ENCODE measurements around the gene ZBTB7C.

The ZBTB7C gene

DNA sequence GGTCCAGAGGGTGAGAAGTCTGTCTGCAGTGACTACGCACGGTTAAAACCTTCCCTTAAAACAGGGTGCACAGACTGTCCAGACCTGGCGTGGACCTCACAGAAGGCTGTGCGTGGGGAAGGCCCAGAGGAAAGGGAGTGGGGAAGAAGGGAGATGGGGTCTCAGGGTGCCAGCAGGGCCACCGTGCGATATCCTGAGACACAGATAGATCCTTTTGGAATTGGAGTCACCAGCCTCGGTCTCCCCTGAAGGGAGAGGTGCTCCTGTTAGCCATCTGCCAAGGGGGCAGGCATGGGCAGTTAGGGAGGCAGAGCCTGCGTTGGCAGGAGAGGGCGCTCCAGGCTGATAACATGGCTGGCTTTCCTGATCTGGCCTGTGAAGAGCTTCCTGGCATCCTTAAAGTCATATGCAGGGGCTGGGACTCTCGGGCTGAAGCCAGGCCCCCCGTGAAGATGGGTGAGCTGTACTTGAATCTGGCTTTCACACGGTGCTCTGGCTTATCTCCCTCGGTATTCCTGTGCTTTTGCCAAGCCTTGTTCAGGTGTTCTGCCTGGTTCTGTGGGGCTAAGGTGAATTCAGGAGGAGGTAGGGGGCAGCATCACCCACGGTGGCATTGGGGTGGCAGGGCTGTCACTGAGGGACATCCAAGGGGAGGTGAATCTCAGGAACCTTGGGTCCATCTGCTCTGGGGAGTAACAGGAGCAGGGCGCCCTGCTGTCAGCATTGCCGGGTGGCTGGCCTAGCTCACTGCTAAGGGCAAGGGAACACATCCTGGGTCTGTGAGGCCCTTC, 371.5 kb downstream of the ZBTB7C start:
- no peak for DNase-seq (ENCODE audit: low read depth, low spot score)

DNA sequence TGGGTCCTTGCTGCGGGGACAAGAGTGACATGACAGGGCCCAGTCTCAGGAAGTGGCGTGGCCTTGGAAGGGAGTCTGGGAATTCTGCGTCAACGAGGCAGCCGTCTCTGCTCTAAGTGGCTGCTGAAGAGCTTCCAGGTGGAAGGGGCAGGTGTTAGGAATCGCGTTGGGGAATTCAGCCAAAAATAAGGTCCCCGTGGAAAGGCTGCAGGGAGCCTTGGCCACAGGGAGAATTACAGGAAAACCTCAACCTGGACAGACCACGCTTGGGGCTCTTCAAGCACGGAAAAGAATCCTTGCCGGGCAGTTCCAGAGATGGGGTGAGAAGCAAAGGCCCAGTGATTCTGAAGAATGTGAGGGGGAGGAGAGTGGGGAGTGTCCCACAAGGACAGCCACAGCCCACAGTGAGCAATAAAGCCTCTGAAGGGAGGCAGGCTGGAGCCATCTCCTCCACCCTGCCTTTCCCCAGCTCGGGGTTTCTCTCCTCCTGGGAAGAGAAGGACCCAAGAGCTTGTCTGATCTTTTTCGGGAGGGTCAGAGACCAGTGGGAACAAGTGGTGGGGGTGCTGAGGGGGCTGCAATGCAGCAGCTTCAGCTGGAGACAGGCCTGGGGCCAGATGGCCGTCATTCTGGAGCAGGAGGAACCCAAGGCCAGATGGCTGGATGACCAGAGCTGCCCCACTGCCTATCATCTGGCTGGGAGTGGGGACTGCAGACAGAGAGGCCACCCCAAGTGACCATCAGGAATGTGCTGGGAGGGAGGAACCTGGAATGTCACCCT, 372.4 kb downstream of the ZBTB7C start:
- no peak for DNase-seq (ENCODE audit: low read depth, low spot score)

DNA sequence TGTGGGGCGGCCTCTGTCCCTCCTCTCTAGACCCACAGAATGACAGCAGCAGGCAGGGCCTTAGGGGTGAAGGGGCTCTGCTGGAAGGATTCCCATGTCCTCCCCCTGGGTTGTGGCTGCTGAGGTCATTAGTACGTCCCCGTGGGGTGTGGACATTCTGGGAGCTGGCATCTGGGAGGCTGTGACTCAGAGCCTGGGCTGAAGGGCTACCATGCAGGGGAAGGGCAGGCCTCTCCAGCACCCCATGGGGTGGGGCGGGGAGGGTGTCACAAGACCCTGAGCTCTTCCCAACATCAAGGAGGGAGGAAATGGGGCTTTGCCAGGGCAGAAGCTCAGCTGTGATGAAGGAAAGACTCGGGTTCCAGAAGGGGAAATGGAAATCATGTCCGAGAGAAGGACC, 373.0 kb downstream of the ZBTB7C start:
- no peak for DNase-seq (ENCODE audit: low read depth, low spot score)

DNA sequence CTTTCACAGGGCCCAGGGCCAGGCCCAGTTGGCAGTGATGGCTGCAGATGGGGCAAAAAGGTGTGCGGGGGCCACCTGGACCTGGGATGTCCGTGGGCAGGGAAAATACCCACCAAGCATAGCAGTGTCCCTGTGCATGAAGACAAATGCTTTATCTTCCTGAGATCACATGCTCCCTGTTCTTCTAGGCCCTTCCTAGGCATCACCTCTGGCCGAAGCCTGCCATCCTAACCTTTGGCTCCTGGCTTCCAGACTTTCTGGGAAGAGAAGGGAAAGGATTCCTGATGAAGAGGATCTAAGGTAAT, 373.7 kb downstream of the ZBTB7C start:
- DNase-seq (ENCODE audit: low read depth, low spot score): no peak

DNA sequence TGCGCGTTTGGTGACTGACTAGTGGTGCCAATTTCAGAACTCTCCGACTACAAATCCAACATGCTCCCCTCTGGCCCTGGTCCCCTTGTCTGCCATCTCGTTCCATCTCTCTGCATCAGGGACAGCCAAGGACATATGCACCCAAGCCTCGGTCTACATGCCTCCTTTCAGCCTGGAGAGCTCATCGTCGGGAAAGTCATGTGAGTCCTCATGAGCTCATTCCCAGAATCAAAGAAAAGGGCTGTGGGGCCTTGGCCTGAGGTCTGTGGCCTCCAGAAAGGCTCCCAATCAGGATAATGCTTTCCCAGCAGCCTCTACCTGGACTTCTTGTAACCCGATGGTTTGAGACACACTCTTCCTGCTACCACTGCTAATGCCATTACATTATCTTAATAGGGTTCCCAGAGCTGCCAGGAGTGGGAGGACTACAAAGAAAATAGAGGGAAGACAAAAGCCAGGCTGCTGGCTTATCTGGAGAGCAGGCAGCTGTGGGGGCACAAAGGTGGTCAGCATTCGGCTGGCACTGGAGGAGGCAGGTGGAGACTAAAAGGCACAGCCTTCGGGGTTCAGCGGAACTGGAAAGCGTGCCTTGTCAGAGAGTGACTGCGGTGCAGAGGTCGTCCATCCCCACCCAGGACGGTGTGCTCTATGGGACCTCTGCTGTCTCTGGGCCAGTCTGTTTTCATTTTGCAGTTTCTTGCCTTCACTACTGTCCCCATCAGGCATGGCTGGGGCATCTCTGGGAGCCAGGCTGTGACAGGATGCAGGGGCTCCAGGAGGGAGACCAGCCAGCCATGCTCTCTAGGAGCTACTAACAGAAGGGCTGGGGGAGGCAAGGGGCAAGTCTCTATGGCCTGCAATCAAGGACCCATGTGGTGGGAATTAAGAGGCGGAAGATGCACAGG, 374.3 kb downstream of the ZBTB7C start:
- DNase-seq (ENCODE audit: low read depth, low spot score): no peak

DNA sequence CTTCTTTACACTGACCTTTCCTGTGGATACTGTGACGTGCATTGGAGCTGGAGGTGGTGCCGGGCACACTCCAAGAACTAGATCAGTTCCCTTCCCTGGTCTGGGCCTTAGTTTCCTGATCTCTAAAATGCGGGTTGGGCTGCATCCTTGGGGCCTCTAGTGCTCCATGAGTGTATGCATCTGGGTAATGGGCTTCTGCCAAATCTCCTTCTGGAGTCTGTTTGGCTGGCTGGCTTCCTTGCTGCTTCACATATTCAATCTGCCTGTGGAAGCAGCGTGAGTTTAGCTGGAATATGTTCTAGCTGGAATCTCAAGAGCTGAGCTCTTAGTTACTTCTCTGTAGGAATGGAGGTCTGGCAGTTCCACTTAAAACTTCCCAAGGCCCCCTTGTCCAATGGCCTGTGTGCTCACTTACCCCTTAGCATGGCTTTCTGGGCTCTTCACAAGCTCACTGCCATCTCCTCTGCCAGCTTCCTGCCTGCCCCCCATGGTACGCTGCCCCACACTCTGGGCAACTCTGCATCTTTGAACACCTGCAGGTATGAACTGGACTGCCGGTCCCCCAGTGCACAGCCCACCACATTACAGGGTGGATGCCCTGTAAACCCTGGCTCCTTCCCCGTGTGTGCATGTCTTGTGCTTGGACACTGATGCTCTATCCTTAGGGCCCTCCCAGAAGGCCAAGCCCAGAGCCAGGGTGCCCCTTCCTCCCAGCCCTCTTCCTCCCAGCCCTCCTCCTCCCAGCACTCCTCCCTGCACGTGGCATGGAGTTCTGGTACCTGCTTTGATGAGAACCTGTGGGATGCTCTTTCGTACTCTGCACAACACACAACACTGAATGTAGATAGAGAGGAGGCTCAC, 375.2 kb downstream of the ZBTB7C start:
- no peak for DNase-seq (ENCODE audit: low read depth, low spot score)

DNA sequence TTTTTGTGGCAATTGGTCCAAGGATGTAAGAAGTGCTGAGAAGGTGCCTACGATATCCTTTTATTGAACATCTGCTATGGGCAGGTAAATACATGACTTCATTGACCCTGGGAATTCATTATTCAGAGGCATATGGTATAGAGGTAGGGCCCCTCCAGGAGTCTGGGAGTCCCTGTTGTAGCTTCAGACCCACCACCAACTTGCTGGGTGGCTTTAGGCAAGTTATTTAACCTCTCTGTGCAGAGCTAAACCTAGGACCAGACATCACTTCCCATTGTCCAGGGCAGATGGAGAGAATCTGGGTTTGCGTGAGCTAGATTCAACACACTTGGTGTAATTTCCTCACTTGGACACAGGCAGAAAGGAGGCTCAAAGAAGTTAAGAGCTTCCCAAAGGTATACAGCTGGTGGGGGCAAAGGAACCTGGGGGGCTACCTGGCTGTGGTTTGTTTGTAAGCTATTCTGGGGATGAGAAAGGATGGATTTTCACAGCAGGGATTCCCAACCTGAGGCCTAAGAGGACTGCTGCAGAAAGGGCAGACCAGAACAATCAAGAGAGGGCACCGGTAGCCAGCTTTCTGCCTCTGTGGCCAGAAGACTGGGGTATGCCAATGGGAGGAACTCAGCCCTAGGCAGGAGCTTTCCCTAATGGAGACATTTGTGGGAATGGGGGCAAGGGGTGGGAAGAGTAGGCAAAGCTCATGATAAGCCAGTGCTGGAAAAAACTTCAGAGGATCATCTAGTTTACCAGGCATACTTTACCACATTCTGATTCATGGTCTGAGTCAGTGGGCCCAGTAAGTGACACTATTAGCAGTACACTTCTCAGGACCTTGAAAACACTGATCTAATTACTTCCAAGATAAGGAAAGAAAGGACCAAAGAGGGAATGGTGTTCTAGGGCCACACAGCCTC, 376.1 kb downstream of the ZBTB7C start:
- no peak for DNase-seq (ENCODE audit: low read depth, low spot score)

DNA sequence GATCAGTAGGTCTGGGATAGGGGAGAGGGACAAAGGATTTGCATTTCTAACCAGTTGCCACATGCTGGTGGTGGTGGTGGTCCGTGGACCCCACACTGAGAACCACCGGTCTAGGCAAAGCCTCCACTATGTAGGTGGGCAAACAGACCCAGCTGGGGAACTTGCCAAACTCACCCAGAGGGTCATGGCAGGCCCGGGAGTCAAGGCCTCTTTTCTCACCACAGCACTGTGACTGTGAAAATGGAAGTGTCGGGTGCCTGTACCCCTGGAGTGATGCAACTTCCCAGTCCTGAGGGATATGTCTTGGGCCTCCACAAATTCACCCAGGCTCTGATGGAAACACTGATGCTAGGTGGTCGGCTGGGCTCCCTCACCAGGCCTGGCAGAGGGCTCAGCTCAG, 377.5 kb downstream of the ZBTB7C start:
- DNase-seq (ENCODE audit: low read depth, low spot score): no peak

DNA sequence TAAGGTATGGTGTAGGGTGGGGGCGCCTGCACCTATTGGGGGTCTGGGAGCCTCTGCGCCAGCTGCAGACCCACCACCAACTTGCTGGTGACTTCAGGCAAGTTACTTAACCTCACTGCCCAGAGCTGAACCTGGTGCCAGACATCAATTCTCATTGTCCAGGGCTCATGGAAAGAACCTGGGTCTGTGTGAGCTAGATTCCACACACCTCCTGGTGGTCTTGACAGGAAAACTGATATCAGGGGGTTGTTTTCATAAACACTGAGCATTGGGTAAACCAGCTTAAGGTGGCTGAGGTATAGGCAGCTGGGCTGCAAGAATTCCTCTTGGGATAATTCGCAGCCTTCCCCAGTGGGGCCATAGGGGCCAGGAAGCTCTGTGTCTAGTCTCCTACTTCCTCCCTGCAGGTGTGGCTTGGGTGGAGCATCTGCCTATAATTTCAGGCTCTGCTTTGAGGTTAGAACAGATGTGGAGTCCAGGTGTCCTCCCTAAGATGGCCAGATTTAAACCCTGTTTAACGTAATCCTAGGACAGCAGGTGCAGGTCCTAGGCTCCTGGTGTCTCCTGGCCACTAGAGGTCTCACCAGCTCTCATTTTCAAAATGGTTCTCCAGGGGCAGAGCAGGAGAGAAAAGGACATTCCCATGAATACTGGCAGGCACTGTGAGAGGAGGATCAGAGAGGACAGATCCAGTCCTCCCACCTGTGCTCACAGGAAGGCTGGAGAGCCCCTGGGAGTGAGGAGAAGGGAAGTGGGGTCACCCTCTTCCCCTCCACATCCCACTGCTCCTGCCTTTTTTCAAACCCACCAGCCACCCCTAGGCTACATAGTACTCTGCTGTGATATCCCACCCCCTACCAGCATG, 378.3 kb downstream of the ZBTB7C start:
- DNase-seq (ENCODE audit: low read depth, low spot score): no peak

DNA sequence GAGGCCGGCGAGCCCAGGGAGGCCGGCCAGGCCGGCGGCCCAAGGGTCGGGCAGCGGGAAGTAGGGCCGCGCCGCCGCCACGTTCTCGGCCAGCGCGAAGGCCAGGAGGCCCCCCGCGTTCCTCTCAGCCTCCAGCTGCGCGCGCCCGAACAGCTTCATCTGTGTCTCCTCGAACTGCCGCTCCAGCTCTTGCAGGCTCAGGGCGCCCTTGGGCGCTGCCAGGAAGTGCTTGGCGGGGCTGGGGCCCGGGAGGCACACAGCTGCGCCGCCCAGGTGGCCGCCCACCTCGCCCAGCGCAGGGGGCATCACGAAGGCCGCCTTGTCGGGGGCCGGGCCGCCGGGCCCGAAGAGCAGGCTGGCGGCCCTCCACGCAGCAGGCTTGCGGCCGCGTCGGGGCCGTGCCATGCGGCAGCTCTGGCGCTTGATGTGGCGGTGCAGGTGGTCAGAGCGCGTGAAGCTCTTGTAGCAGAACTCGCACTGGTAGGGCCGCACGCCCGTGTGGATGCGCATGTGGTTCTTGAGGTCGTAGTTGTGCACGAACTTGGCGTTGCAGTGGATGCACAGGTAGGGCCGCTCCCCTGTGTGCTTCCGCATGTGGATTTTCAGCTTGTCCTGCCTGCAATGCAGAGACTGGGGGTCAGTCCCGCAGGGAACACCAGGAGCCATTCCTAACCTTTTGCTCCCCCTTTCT, 379.7 kb downstream of the ZBTB7C start:
- DNase-seq (ENCODE audit: low read depth, low spot score): no peak

DNA sequence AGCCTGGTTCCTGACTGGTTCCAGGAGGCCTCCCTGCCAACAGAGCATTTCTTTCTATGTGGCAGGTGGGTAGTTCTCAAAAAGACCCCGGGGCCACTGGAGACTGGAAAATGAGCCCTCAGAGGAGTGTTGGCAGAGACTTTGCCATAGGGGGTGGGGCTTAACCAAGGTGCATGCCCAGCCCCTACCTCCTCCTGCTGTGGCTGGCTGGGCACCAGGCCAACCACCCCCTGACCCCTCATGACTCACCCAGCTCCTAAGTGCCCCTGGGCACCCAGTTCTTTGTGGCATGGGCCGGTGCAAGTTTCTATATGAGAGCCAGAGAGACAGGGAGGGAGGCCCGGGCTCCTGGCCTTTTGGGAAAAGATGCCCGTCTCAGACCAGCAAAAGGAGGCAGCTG, 380.5 kb downstream of the ZBTB7C start:
- no peak for DNase-seq (ENCODE audit: low read depth, low spot score)

DNA sequence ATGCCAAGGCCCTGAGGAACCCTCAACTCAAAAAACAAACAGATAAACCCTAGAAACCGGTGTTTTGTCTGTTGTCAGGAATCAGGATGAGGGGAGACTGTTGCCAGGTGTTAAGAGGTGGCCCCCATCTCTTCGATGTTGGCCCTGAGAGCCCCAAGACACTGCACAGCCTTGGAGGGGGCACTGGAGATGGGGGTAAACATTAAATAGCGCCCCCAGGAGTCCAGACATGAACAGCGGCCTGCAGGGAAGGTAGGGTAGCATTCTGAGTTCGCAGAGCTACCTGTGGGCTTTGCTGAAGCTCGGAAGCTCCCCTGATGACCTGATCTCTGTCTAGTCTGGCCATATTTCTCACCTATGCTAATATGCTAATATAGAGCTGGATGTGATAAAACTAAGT, 381.1 kb downstream of the ZBTB7C start:
- no peak for DNase-seq (ENCODE audit: low read depth, low spot score)

DNA sequence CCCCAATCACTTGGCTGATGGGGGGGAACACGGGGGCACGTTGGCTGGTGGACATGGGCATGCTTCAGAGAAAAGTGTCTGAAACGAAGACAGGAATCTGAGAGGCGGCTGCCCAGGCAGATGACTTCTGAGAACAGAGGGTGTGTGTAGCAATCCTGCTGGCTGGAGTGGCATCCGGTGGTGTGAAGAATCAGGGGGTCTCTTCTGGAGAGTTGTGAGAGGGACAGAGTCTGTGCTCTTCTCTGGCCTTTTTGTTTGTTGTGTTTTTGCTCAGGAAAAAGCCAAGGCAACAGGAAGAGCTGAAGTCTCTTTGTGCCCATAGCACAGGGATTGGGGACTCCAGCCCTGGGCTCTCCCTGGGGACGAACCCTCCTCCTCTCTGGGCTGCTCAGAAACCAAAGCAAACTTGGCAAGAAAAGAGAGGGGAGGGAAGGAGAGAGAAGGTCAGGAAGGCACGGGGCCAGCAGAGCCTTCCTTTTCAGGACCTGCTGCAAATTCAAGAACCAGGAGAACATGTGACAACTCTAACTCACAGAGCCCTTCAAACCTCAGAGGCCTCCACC, 381.7 kb downstream of the ZBTB7C start:
- DNase-seq (ENCODE audit: low read depth, low spot score): no peak

DNA sequence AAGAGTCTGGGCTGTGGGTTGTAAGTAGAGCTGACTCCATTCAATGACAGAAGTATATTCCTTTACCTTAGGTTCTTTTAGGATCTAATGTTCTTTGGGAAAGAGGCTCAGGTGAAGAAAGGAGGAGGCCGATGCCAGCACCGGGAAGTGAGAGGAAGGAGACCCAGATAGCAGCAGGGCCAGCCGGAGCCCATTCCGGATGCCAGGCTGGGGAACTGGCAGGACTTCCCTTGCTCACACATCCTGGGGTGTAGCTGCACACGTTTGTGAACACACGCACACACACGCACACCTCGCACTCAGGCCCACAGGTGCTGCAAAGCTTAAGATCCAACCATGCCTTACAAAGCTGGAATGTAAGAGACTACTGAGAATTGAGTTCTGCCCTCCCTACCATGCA, 383.0 kb downstream of the ZBTB7C start:
- no peak for DNase-seq (ENCODE audit: low read depth, low spot score)

DNA sequence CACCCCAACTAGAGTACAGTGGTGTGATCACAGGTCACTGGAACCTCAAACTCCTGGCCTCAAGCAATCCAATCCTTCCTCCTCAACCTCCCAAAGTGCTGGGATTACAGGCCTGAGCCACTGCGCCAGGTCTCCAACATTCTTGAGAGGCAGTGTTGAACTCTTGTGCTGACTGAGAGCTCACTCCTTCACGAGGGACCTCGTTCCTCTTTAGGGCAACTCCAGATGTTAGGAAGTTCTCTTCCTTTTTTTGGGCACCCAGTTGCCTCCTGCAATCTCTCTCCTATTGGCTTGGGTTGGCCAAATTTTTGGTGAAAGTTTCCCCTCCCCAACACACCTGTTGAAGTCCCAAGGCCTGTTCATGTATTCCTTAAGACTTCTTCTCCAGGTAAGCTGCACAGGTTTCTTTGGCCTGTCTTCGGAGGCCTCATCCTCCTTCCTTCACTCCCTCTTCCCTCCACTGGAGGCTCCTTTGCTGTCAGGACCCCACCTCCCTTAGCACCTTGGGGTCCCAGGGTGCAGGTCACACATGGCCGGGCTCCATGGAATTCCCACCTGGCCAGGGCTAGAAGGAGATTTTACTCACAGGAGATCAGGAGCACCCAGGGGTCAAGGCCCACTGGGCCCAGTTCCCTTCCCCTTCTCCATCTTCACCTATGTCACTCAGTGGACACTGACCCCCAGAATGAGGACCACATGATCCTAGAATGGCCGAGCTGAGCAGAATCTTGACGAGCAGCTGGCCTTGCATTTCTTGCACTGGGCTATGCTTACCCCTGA, 384.1 kb downstream of the ZBTB7C start:
- DNase-seq (ENCODE audit: low read depth, low spot score): no peak

DNA sequence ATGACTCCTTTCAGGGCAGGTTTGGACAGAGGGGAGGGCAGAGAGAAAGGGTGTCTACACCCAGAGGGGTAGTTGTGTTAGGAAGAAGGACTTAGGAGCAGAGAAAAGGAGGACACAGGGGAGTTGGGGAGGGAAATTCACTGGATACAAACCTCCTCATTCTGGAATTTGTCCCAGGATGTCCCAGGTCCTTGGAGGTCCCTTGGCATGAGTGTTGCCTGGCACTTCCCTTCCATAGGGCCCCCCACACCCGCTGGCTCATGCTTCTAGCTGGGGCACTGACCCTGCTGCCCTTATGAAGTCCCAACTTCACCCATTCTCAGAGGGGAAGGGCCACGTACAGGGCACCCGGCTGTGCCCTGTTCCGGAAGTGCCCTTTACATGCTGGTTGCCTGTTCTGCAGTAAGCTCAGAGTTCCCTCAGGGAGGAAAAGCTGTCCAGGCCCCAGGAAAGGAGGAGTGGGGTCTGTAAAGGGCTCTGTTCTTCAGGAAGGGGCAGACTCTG, 385.1 kb downstream of the ZBTB7C start:
- no peak for DNase-seq (ENCODE audit: low read depth, low spot score)

DNA sequence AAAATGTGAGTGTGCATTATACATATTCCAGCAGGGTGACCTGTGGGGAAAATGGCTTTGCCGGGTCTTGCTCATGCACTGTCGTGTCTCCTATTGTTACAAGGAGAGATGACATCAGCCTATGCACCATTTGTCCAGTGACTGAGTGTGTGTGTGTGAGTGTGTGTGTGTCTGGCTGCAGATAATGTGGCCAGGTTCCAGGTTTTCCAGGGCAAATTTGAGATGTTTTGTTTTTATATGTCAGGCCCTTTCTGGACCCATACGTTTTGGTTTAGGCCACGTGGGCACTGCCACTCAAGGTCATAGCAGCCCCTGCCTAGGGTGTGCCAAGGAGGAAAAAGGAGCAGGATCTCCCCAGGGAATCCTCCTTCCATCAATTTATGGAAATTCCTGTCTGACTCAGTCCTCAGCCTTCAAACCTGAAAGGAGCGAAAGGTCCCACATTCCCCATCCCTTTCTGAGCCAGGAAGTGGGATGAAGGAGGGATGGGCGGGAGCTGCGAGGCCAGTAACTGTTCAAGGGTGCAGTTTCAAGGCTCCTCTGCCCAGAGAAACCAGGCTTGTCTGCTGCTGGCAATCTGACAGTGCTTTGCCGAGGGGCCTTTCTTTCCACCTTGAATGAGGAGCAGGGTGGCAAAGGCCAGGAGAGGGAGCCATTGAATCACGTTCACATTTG, 385.7 kb downstream of the ZBTB7C start:
- no peak for DNase-seq (ENCODE audit: low read depth, low spot score)

Measured in brain pericyte (primary cell).